K562 (cell line): ENCODE data around the gene SFMBT2. TPM values are rescaled to one million over a fixed set of nuclear protein-coding genes. Genes with fewer than 3 reads are reported as not detected.

Experiments used
- ATAC-seq: fragments of 200-7000 bp; cut with Tn5 transposase; 3 replicates; pipeline ENCODE4 v1.9.1; 2020; ENCODE audit warnings: moderate library complexity
- BruUV-seq: library from RNA; stranded (reverse); fragments of 400-500 nt; replicated peaks from 2 replicates; lab custom pipeline; 2021; lab: Mats Ljungman, UMichigan
- CTCF ChIA-PET: fragments of 300-600 bp; formaldehyde crosslinking; extraction: SDS; loops from one replicate; lab custom pipeline; 2021; ENCODE audit warnings: low intra/inter-chr PET ratio; lab: Yijun Ruan, JAX
- POLR2A ChIA-PET: fragments of 300-600, 350-650 bp; sonication (Branson Sonifier 250); formaldehyde crosslinking; extraction: SDS; loops from one replicate; lab custom pipeline; 2021; ENCODE audit warnings: antibody characterized with exemption, inconsistent platforms; lab: Yijun Ruan, JAX
- DNase-seq, 4 experiments: peaks; one replicate each; pipeline versions ENCODE4 v3.0.0 to v3.0.0-alpha.2; 2011 to 2018; ENCODE audit warnings: low spot score in 3 of 4, mixed read lengths in 3 of 4; ENCODE audit errors: extremely low read depth in 1 of 4
- FAIRE-seq: peaks from 2 replicates; lab custom pipeline; 2011; peaks lifted over from hg19 to GRCh38; lab: Jason Lieb, UNC
- H2AFZ ChIP-seq: 2 replicates; pipeline ENCODE4 v1.6.0; 2011; ENCODE audit warnings: low read depth, low read length, control low read depth, inconsistent platforms
- H3K27ac ChIP-seq: fragments of 200-600 bp; 3 replicates; pipeline ENCODE4 v1.8.0; 2011; ENCODE audit warnings: low read depth, mild to moderate bottlenecking, control low read depth, inconsistent platforms, low read length, moderate library complexity, mixed read lengths; ENCODE audit errors: extremely low read depth
- H3K27me3 ChIP-seq, 2 experiments: fragments of 300-600 bp in 1 of 2; 2 replicates in 1 of 2; 3 replicates in 1 of 2; pipeline versions ENCODE4 v1.6.0 to v1.8.0; 2011; ENCODE audit warnings: inconsistent platforms in 2 of 2, low read length in 2 of 2, mild to moderate bottlenecking in 1 of 2, mixed read lengths in 1 of 2, moderate library complexity in 1 of 2; ENCODE audit not compliant: control insufficient read depth in 2 of 2, insufficient read depth in 2 of 2
- H3K36me3 ChIP-seq: fragments of 300-600 bp; 3 replicates; pipeline ENCODE4 v1.8.0; 2011; ENCODE audit warnings: mild to moderate bottlenecking, low read length, inconsistent platforms; ENCODE audit not compliant: control insufficient read depth, insufficient read depth
- H3K4me1 ChIP-seq, 2 experiments: fragments of 200-600 bp in 1 of 2; replicated peaks in 1 of 2; 2 replicates in 1 of 2; 3 replicates in 1 of 2; pipeline versions ENCODE4 v1.5.1 to v1.8.0; 2011; ENCODE audit warnings: inconsistent platforms in 2 of 2, low read length in 2 of 2, mild to moderate bottlenecking in 1 of 2, mixed read lengths in 1 of 2, moderate library complexity in 1 of 2; ENCODE audit not compliant: control insufficient read depth in 2 of 2, insufficient read depth in 2 of 2
- H3K4me2 ChIP-seq: 2 replicates; pipeline ENCODE4 v1.6.1; 2011; ENCODE audit warnings: low read length, control low read depth, inconsistent platforms, mixed read lengths; ENCODE audit not compliant: insufficient read depth
- H3K4me3 ChIP-seq: fragments of 200-600 bp; sonication (generic), shearing (Covaris generic); 2 replicates; pipeline ENCODE4 v1.5.1; 2016; ENCODE audit warnings: control low read depth, inconsistent platforms
- H3K79me2 ChIP-seq: fragments of 200-600 bp; 3 replicates; pipeline ENCODE4 v1.8.0; 2011; ENCODE audit warnings: low read length, inconsistent platforms; ENCODE audit not compliant: control insufficient read depth, insufficient read depth
- H3K9ac ChIP-seq, 2 experiments: 2 replicates each; pipeline versions ENCODE4 v1.6.0 to v1.6.1; 2011; ENCODE audit warnings: low read depth in 2 of 2, low read length in 2 of 2, control low read depth in 1 of 2, inconsistent platforms in 1 of 2, mild to moderate bottlenecking in 1 of 2, mixed read lengths in 1 of 2; ENCODE audit not compliant: insufficient read depth in 1 of 2
- H3K9me1 ChIP-seq: one replicate; pipeline ENCODE4 v1.6.0; 2011; ENCODE audit warnings: inconsistent platforms, mild to moderate bottlenecking, low read length, moderate library complexity; ENCODE audit not compliant: control insufficient read depth, insufficient read depth
- H3K9me3 ChIP-seq: replicated peaks from 2 replicates; pipeline ENCODE4 v1.5.1; 2011; ENCODE audit warnings: low read depth, low read length, inconsistent platforms; ENCODE audit not compliant: control insufficient read depth, insufficient read depth
- H4K20me1 ChIP-seq: replicated peaks from 2 replicates; pipeline ENCODE4 v1.6.1; 2011; ENCODE audit warnings: low read length, inconsistent platforms, mixed read lengths; ENCODE audit not compliant: control insufficient read depth, insufficient read depth
- ATF1 ChIP-seq, 2 experiments: fragments of 450-650 bp in 1 of 2; IDR thresholded peaks; 2 replicates each; pipeline ENCODE4 v1.6.1; 2016; ENCODE audit warnings: missing compliant biosample characterization in 1 of 2, missing genetic modification characterization in 1 of 2
- CBX5 ChIP-seq: IDR thresholded peaks from 2 replicates; pipeline ENCODE4 v1.6.1; 2014; ENCODE audit warnings: low read depth, borderline replicate concordance
- ELK3 ChIP-seq: fragments of 450-650 bp; formaldehyde crosslinking; IDR thresholded peaks from 2 replicates; pipeline ENCODE4 v1.4.0; 2020; ENCODE audit warnings: mild to moderate bottlenecking
- MXI1 ChIP-seq: IDR thresholded peaks from 2 replicates; pipeline ENCODE4 v1.6.1; 2011; ENCODE audit warnings: low read depth, mild to moderate bottlenecking, improper control_type of control experiment, low read length
- NCOA1 ChIP-seq: fragments of 450-650 bp; IDR thresholded peaks from 2 replicates; pipeline ENCODE4 v1.6.1; 2016; ENCODE audit warnings: low read depth
- NEUROD1 ChIP-seq: fragments of 150-350 bp; IDR thresholded peaks from 2 replicates; pipeline ENCODE4 v1.6.1; 2014; ENCODE audit warnings: borderline replicate concordance, low read length, low read depth; ENCODE audit not compliant: partially characterized antibody
- NFIX ChIP-seq: fragments of 250-450 bp; sonication (Bioruptor Pico); IDR thresholded peaks from 2 replicates; pipeline ENCODE4 v1.4.0; 2020; ENCODE audit warnings: low read depth, mild to moderate bottlenecking, moderate library complexity
- TFAP4 ChIP-seq: sonication (generic); formaldehyde crosslinking; IDR thresholded peaks from 2 replicates; pipeline ENCODE4 v1.8.0; 2022; ENCODE audit warnings: missing genetic modification reagents, mild to moderate bottlenecking, moderate library complexity, borderline replicate concordance
- UBTF ChIP-seq, 2 experiments: IDR thresholded peaks; 2 replicates each; pipeline ENCODE4 v1.6.1; 2012; ENCODE audit warnings: improper control_type of control experiment in 2 of 2, low read depth in 2 of 2, low read length in 2 of 2, borderline replicate concordance in 1 of 2
- ZNF3 ChIP-seq: fragments of 250-450 bp; sonication (Bioruptor Pico); IDR thresholded peaks from 2 replicates; pipeline ENCODE4 v1.5.0; 2021; ENCODE audit warnings: mild to moderate bottlenecking, moderate library complexity
- WGBS: fragments of 100-300 bp; shearing (Covaris generic); methylation state at CpG from one replicate; pipeline ENCODE4 v1.1.6; 2016; ENCODE audit warnings: low coverage, mixed read lengths; ENCODE audit not compliant: insufficient coverage; ENCODE audit errors: missing lambda C conversion rate; 5-methylcytosine and 5-hydroxymethylcytosine counted together
- in situ Hi-C: fragments of 300-500 bp; cut with MboI; formaldehyde crosslinking; loops from 4 replicates; pipeline ENCODE4 v1.15.0; 2018; ENCODE audit warnings: inconsistent platforms, mixed read lengths
- intact Hi-C: fragments of 100-400 bp; cut with micrococcal nuclease; formaldehyde crosslinking; loops from 2 replicates; pipeline ENCODE4 v1.14.2; 2022
- polyA plus RNA-seq, 8 experiments: library from polyadenylated mRNA; depleted of rRNA in 4 of 8; stranded (reverse) in 5 of 8; unstranded in 3 of 8; fragments of >200 nt; fragmentation: Nextera tagmentation in 2 of 8; fragmentation: Illumina TruSeq in 1 of 8; extraction: Ambion mirVana in 2 of 8; extraction: Trizol in 1 of 8; gene quantifications; 2 replicates each; pipeline versions ENCODE4 v1.2.1 to v1.2.3, GENCODE V29; 2011 to 2014; ENCODE audit warnings: inconsistent platforms in 1 of 8, missing spikeins in 1 of 8
- total RNA-seq, 7 experiments: library from RNA; depleted of rRNA in 6 of 7; stranded (reverse); fragments of >200 nt in 6 of 7; fragmentation: Illumina TruSeq in 2 of 7; extraction: Trizol in 2 of 7; gene quantifications; 2 replicates each; pipeline versions ENCODE4 v1.2.1 to v1.2.3, GENCODE V29; 2011 to 2021; ENCODE audit warnings: low replicate concordance in 1 of 7

Gene SFMBT2
- total and polyA plus RNA-seq, 9 of the 15 experiments (the other 6 are each of a cell fraction or from before 2014, with no cell fraction given) = 1.2 to 13.6 (median 7.6) TPM

GRCh38 chr10:7300384-7300971, 110.4 kb downstream of the SFMBT2 start:
- no TSS peak for BruUV-seq
- Histone ChIP-seq H3K9me3 (no peaks in the 10 kb centered on the region), H3K9ac (no peak overlapping the region), H3K27me3 (no peaks in the 10 kb centered on the region), H3K4me2 (no peak overlapping the region), H3K9me1 (no peaks in the 10 kb centered on the region), H3K27ac (no peak overlapping the region), H3K4me3 (no peak overlapping the region), H3K36me3 (peaks cover 2% of the 10 kb centered on the region; the same call in 1 of the 3 replicates), H3K4me1 (peaks cover 6 to 7% of the 10 kb centered on the region in 2 experiments; a peak in 2 of 5 replicates), H3K79me2 (peaks cover 79% of the 10 kb centered on the region), H2AFZ (no peak overlapping the region), H4K20me1 (peaks cover 4% of the 10 kb centered on the region)
- intact Hi-C loops (no loop called here), in situ Hi-C loops (no loop called here)
- ATAC-seq (no peak), DNase-seq (no peak), FAIRE-seq (no peak)
- ChIA-PET POLR2A (no interaction called here), CTCF (no interaction called here)
- TF ChIP-seq MXI1 = no peak
- TF ChIP-seq ATF1 (CRISPR knock-in tag; IDR thresholded peaks at IDR 0.05) = no peak
- no peak for TF ChIP-seq ATF1 (tag; IDR thresholded peaks at IDR 0.05)
- TF ChIP-seq NCOA1 = no peak
- TF ChIP-seq NFIX (CRISPR knock-in tag) = no peak
- no peak for TF ChIP-seq ELK3 (CRISPR knock-in tag)
- no peak for TF ChIP-seq ZNF3 (CRISPR knock-in tag)
- no peak for TF ChIP-seq UBTF (IDR thresholded peaks at IDR 0.05; ENCODE audit: borderline replicate concordance in 1 of 2, low read depth in 2 of 2, low read length in 2 of 2)
- TF ChIP-seq TFAP4 (CRISPR knock-in tag) = no peak
- TF ChIP-seq CBX5 = no peak
- TF ChIP-seq NEUROD1 = no peak
- WGBS = 45% methylated on average over 5 of the region's 5 CpGs
